ENCODE results near the gene S100A9.

S100A9 gene

DNA sequence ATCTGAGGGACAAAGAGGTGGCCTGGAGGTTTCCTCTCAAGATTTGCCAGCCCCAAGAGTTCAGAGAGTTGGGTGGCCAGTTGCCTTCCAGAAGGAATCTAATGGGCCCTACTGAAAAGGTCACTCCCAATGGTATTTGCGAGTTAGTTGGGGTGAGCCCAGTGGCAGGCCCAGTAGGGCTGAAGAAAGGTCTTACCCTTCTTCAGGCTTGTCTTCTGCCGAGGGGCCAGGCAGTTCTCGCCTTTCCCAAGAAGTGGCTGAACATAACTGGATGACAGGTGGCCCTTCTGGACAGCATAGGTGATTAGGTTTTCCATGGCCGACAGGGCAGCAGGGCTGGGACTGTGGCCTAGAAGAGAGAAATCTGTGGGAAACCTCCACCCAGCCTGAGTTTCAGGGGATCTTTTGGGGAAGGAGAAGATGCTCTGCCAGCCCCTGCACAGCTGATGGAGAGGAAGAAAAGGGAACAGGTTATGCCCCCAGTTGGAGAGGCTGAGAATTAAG, 16.2 kb upstream of the S100A9 start:
- no peak overlapping the region for H3K27ac ChIP-seq (ENCODE audit: low read length, poor library complexity, severe bottlenecking)
- no peak overlapping the region for H3K14ac ChIP-seq (ENCODE audit: low read length in 2 of 2)
- no peak overlapping the region for H4K91ac ChIP-seq (ENCODE audit: low read length)
- no peak overlapping the region for H2AK5ac ChIP-seq (ENCODE audit: low read length, severe bottlenecking)
- H3K23ac ChIP-seq (ENCODE audit: low read length in 2 of 2), result no peak overlapping the region
- H4K8ac ChIP-seq (ENCODE audit: low read length), result no peak overlapping the region
- no peak overlapping the region for H3K18ac ChIP-seq (ENCODE audit: low read depth in 1 of 2, low read length in 2 of 2)
- H3K27me3 ChIP-seq (ENCODE audit: control insufficient read depth in 1 of 2, insufficient read depth in 1 of 2, low read length in 2 of 2), result peaks cover 9 to 84% of the 10 kb centered on the region in 2 experiments
- DNase-seq, result no peak
- no peak overlapping the region for H2BK120ac ChIP-seq (ENCODE audit: low read depth, low read length)
- no peak overlapping the region for H2BK5ac ChIP-seq (ENCODE audit: low read depth, low read length, poor library complexity, severe bottlenecking)
- H2AFZ ChIP-seq (ENCODE audit: low read depth, low read length), result no peak overlapping the region
- no peak overlapping the region for H2BK12ac ChIP-seq (ENCODE audit: low read length in 2 of 2)
- no peaks in the 10 kb centered on the region for H3K9me3 ChIP-seq (ENCODE audit: control insufficient read depth, low read length)
- H3K36me3 ChIP-seq (ENCODE audit: control insufficient read depth in 1 of 2, insufficient read depth in 2 of 2, low read depth in 1 of 2, low read length in 2 of 2), result no peaks in the 10 kb centered on the region
- H3K4ac ChIP-seq (ENCODE audit: low read depth in 1 of 2, low read length in 2 of 2), result no peak overlapping the region
- H3K4me3 ChIP-seq (ENCODE audit: insufficient read depth in 1 of 2, low read depth in 1 of 2, low read length in 2 of 2), result no peak overlapping the region
- H2BK15ac ChIP-seq (ENCODE audit: low read depth, poor library complexity, severe bottlenecking), result no peak overlapping the region
- no peak overlapping the region for H3K4me2 ChIP-seq (ENCODE audit: low read length, poor library complexity, severe bottlenecking)
- H3K9ac ChIP-seq (ENCODE audit: low read length), result no peak overlapping the region
- no peaks in the 10 kb centered on the region for H3K4me1 ChIP-seq (ENCODE audit: control insufficient read depth, insufficient read depth, low read depth, low read length)
- WGBS, result 64% methylated on average over 4 of the region's 4 CpGs
- no peaks in the 10 kb centered on the region for H3K79me1 ChIP-seq (replicated peaks; ENCODE audit: low read length, poor library complexity, severe bottlenecking)

DNA sequence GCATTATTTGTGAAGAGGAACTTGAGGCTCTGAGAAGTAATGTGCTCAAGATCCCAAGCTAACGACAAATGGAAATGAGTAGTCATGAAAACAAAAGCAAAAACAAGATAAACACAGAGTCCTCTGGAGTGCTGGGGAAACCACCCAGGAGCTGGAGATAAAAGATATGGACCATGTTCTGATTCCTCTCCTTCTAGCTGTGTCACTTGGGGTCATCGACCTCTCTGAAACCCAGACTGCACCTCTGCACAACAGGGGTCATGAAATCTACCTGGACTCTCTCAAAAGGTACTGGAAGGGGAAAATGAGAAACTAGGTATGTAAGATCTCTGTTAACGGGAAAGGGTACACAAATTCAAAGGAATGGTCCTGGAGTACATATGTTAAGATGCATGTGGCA, 15.5 kb upstream of the S100A9 start:
- no peak overlapping the region for H3K18ac ChIP-seq (ENCODE audit: low read depth in 1 of 2, low read length in 2 of 2)
- WGBS, result 70% methylated on average over 3 of the region's 3 CpGs
- H3K27me3 ChIP-seq (ENCODE audit: control insufficient read depth in 1 of 2, insufficient read depth in 1 of 2, low read length in 2 of 2), result peaks cover 9 to 84% of the 10 kb centered on the region in 2 experiments
- no peak overlapping the region for H4K91ac ChIP-seq (ENCODE audit: low read length)
- no peaks in the 10 kb centered on the region for H3K9me3 ChIP-seq (ENCODE audit: control insufficient read depth, low read length)
- H2BK12ac ChIP-seq (ENCODE audit: low read length in 2 of 2), result no peak overlapping the region
- H4K8ac ChIP-seq (ENCODE audit: low read length), result no peak overlapping the region
- H3K27ac ChIP-seq (ENCODE audit: low read length, poor library complexity, severe bottlenecking), result no peak overlapping the region
- no peak overlapping the region for H2BK120ac ChIP-seq (ENCODE audit: low read depth, low read length)
- no peak overlapping the region for H2AFZ ChIP-seq (ENCODE audit: low read depth, low read length)
- no peak overlapping the region for H3K14ac ChIP-seq (ENCODE audit: low read length in 2 of 2)
- no peak overlapping the region for H3K4ac ChIP-seq (ENCODE audit: low read depth in 1 of 2, low read length in 2 of 2)
- H3K4me1 ChIP-seq (ENCODE audit: control insufficient read depth, insufficient read depth, low read depth, low read length), result no peaks in the 10 kb centered on the region
- no peak overlapping the region for H2BK15ac ChIP-seq (ENCODE audit: low read depth, poor library complexity, severe bottlenecking)
- H3K4me3 ChIP-seq (ENCODE audit: insufficient read depth in 1 of 2, low read depth in 1 of 2, low read length in 2 of 2), result no peak overlapping the region
- no peak for DNase-seq
- H3K36me3 ChIP-seq (ENCODE audit: control insufficient read depth in 1 of 2, insufficient read depth in 2 of 2, low read depth in 1 of 2, low read length in 2 of 2), result no peaks in the 10 kb centered on the region
- H2BK5ac ChIP-seq (ENCODE audit: low read depth, low read length, poor library complexity, severe bottlenecking), result no peak overlapping the region
- no peak overlapping the region for H3K23ac ChIP-seq (ENCODE audit: low read length in 2 of 2)
- no peak overlapping the region for H3K9ac ChIP-seq (ENCODE audit: low read length)
- no peaks in the 10 kb centered on the region for H3K79me1 ChIP-seq (replicated peaks; ENCODE audit: low read length, poor library complexity, severe bottlenecking)
- no peak overlapping the region for H2AK5ac ChIP-seq (ENCODE audit: low read length, severe bottlenecking)
- H3K4me2 ChIP-seq (ENCODE audit: low read length, poor library complexity, severe bottlenecking), result no peak overlapping the region

DNA sequence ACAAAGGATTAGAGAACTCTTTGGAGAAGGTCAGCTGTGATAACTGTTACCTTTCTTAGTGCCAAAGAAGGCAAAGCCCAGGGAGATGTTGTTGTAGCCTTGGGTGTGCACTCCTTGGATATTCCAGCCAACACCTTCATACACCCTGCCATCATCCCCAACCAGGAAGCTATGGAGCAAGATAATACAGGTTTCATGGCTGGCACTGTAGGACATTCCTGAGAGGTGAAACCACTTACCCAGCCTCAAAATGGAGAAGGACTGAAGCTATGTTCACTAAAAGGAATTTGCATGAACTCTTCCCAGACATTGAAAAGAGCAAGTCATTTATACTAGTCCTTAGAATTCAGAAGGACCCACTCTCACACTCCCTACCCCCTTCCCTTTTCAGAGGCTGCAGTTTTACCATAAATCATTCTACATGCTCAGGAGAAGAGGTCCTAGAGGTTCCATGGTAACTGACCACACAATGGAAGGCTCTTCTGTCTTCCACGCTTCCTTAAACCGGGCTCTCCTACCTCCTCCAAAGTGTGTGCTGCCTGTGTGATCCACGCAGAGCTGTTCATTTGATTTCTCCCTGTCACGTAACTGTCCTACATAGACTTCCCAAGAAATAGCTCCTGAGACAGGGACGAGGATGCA, 14.5 kb upstream of the S100A9 start:
- DNase-seq, result no peak
- H4K8ac ChIP-seq (ENCODE audit: low read length), result no peak overlapping the region
- H2BK15ac ChIP-seq (ENCODE audit: low read depth, poor library complexity, severe bottlenecking), result no peak overlapping the region
- H3K23ac ChIP-seq (ENCODE audit: low read length in 2 of 2), result no peak overlapping the region
- no peak overlapping the region for H3K4me2 ChIP-seq (ENCODE audit: low read length, poor library complexity, severe bottlenecking)
- no peaks in the 10 kb centered on the region for H3K9me3 ChIP-seq (ENCODE audit: control insufficient read depth, low read length)
- no peak overlapping the region for H2BK120ac ChIP-seq (ENCODE audit: low read depth, low read length)
- no peak overlapping the region for H3K9ac ChIP-seq (ENCODE audit: low read length)
- no peak overlapping the region for H3K14ac ChIP-seq (ENCODE audit: low read length in 2 of 2)
- H3K4me1 ChIP-seq (ENCODE audit: control insufficient read depth, insufficient read depth, low read depth, low read length), result no peaks in the 10 kb centered on the region
- no peak overlapping the region for H2BK12ac ChIP-seq (ENCODE audit: low read length in 2 of 2)
- no peak overlapping the region for H2BK5ac ChIP-seq (ENCODE audit: low read depth, low read length, poor library complexity, severe bottlenecking)
- H4K91ac ChIP-seq (ENCODE audit: low read length), result no peak overlapping the region
- no peak overlapping the region for H2AFZ ChIP-seq (ENCODE audit: low read depth, low read length)
- no peak overlapping the region for H3K18ac ChIP-seq (ENCODE audit: low read depth in 1 of 2, low read length in 2 of 2)
- no peak overlapping the region for H2AK5ac ChIP-seq (ENCODE audit: low read length, severe bottlenecking)
- H3K36me3 ChIP-seq (ENCODE audit: control insufficient read depth in 1 of 2, insufficient read depth in 2 of 2, low read depth in 1 of 2, low read length in 2 of 2), result no peaks in the 10 kb centered on the region
- no peaks in the 10 kb centered on the region for H3K79me1 ChIP-seq (replicated peaks; ENCODE audit: low read length, poor library complexity, severe bottlenecking)
- H3K4ac ChIP-seq (ENCODE audit: low read depth in 1 of 2, low read length in 2 of 2), result no peak overlapping the region
- no peak overlapping the region for H3K4me3 ChIP-seq (ENCODE audit: insufficient read depth in 1 of 2, low read depth in 1 of 2, low read length in 2 of 2)
- no peak overlapping the region for H3K27ac ChIP-seq (ENCODE audit: low read length, poor library complexity, severe bottlenecking)
- peaks cover 9 to 86% of the 10 kb centered on the region in 2 experiments for H3K27me3 ChIP-seq (ENCODE audit: control insufficient read depth in 1 of 2, insufficient read depth in 1 of 2, low read length in 2 of 2)
- WGBS, result 33% methylated on average over 5 of the region's 5 CpGs

DNA sequence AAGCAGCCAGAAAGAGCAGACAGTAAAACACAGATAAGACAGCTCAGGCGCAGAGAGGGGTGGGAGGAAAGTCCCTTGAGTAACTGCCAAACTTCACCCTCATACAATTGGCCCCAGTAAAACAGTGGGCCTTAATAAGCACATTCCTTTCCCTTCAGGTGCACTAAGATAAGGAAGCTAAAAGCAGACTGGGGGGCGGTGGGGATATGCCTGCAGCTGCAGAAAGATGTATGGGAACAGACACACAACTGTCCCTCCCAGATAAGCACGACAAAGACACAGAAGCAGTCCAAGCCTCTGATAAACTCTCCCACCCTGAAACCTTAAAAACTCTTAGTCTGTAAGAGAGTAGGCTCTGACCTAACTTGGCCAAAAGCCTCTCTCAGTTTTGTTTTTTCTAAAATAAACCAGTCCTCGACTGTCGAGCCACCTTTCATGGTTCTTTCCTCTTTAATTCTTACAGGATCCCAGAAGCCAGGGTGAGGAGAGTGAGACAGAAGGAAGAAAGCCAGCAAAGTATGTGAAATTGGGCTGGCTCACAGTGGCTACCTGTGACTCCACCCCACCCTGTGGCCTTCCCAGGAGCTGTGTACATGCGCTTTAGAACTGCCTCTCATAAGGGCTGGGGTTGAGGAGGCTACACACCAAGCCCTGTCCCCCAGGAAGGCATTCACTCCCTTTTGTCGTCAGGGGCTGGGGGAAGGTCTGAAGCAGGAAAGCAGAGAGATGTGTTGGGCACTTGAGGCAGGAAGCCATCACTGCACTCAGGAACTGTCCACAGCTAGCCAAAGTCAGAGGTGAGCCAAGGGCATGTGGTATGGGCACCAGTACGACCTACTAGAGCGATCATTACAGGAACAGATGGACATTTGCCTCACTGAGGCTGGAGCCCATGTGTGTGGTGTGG, 13.6 kb upstream of the S100A9 start:
- H3K27ac ChIP-seq (ENCODE audit: low read length, poor library complexity, severe bottlenecking), result no peak overlapping the region
- no peak overlapping the region for H2BK5ac ChIP-seq (ENCODE audit: low read depth, low read length, poor library complexity, severe bottlenecking)
- no peak overlapping the region for H3K14ac ChIP-seq (ENCODE audit: low read length in 2 of 2)
- no peak overlapping the region for H2BK12ac ChIP-seq (ENCODE audit: low read length in 2 of 2)
- no peak overlapping the region for H2BK120ac ChIP-seq (ENCODE audit: low read depth, low read length)
- H3K4ac ChIP-seq (ENCODE audit: low read depth in 1 of 2, low read length in 2 of 2), result no peak overlapping the region
- no peak overlapping the region for H3K9ac ChIP-seq (ENCODE audit: low read length)
- H3K18ac ChIP-seq (ENCODE audit: low read depth in 1 of 2, low read length in 2 of 2), result no peak overlapping the region
- H4K8ac ChIP-seq (ENCODE audit: low read length), result no peak overlapping the region
- H3K79me1 ChIP-seq (replicated peaks; ENCODE audit: low read length, poor library complexity, severe bottlenecking), result no peaks in the 10 kb centered on the region
- no peak overlapping the region for H2BK15ac ChIP-seq (ENCODE audit: low read depth, poor library complexity, severe bottlenecking)
- peaks cover 15 to 87% of the 10 kb centered on the region in 2 experiments for H3K27me3 ChIP-seq (ENCODE audit: control insufficient read depth in 1 of 2, insufficient read depth in 1 of 2, low read length in 2 of 2)
- no peak for DNase-seq
- H4K91ac ChIP-seq (ENCODE audit: low read length), result no peak overlapping the region
- no peak overlapping the region for H2AFZ ChIP-seq (ENCODE audit: low read depth, low read length)
- H3K36me3 ChIP-seq (ENCODE audit: control insufficient read depth in 1 of 2, insufficient read depth in 2 of 2, low read depth in 1 of 2, low read length in 2 of 2), result no peaks in the 10 kb centered on the region
- no peak overlapping the region for H3K4me2 ChIP-seq (ENCODE audit: low read length, poor library complexity, severe bottlenecking)
- WGBS, result 57% methylated on average over 8 of the region's 9 CpGs
- no peaks in the 10 kb centered on the region for H3K9me3 ChIP-seq (ENCODE audit: control insufficient read depth, low read length)
- H3K23ac ChIP-seq (ENCODE audit: low read length in 2 of 2), result no peak overlapping the region
- H3K4me1 ChIP-seq (ENCODE audit: control insufficient read depth, insufficient read depth, low read depth, low read length), result no peaks in the 10 kb centered on the region
- H2AK5ac ChIP-seq (ENCODE audit: low read length, severe bottlenecking), result no peak overlapping the region
- H3K4me3 ChIP-seq (ENCODE audit: insufficient read depth in 1 of 2, low read depth in 1 of 2, low read length in 2 of 2), result no peak overlapping the region
